SK-N-SH treated with all-trans-retinoic acid at 6 μM for 48 hours (cell line): Measurements from ENCODE around the gene SGPL1.

Source experiments
- ARNTL ChIP-seq: fragments of 450-650 bp; formaldehyde crosslinking; IDR thresholded peaks from 2 replicates; pipeline ENCODE4 v1.5.0; 2020; ENCODE audit warnings: low read depth, mild to moderate bottlenecking, moderate library complexity, borderline replicate concordance
- BACH2 ChIP-seq: fragments of 250-450 bp; sonication (Bioruptor Pico); IDR thresholded peaks from 2 replicates; pipeline ENCODE4 v1.9.0; 2021; ENCODE audit warnings: mild to moderate bottlenecking, borderline replicate concordance
- OSR1 ChIP-seq: fragments of 250-450 bp; sonication (Bioruptor Pico); IDR thresholded peaks from 2 replicates; pipeline ENCODE4 v1.8.0; 2022; ENCODE audit warnings: moderate library complexity, mild to moderate bottlenecking, inconsistent platforms
- PPARA ChIP-seq: fragments of 250-450 bp; sonication (Bioruptor Pico); IDR thresholded peaks from 2 replicates; pipeline ENCODE4 v1.5.0; 2020; ENCODE audit warnings: mild to moderate bottlenecking, borderline replicate concordance
- SNAI2 ChIP-seq: fragments of 250-450 bp; sonication (Bioruptor Pico); IDR thresholded peaks from 2 replicates; pipeline ENCODE4 v1.5.0; 2020; ENCODE audit warnings: mild to moderate bottlenecking, moderate library complexity
- ZFP3 ChIP-seq: fragments of 250-450 bp; sonication (Bioruptor Pico); IDR thresholded peaks from 2 replicates; pipeline ENCODE4 v1.5.0; 2020; ENCODE audit warnings: mild to moderate bottlenecking, moderate library complexity
- ZNF565 ChIP-seq: fragments of 450-650 bp; formaldehyde crosslinking; conservative IDR thresholded peaks from 2 replicates; pipeline ENCODE4 v1.5.0; 2020; ENCODE audit warnings: low read depth, mild to moderate bottlenecking, moderate library complexity
- ZNF8 ChIP-seq: fragments of 450-650 bp; formaldehyde crosslinking; IDR thresholded peaks from 2 replicates; pipeline ENCODE4 v1.5.0; 2020; ENCODE audit warnings: mild to moderate bottlenecking, moderate library complexity
- TF ChIP-seq, protein P1 (sequence below): fragments of 250-450 bp; sonication (Bioruptor Pico); IDR thresholded peaks from 2 replicates; pipeline ENCODE4 v1.8.0; 2020; ENCODE audit warnings: mild to moderate bottlenecking, moderate library complexity, borderline replicate concordance
- TF ChIP-seq, protein P2 (sequence below): fragments of 250-450 bp; sonication (Bioruptor Pico); IDR thresholded peaks from 2 replicates; pipeline ENCODE4 v1.5.1; 2020; ENCODE audit warnings: low read depth, mild to moderate bottlenecking, moderate library complexity

DNA sequence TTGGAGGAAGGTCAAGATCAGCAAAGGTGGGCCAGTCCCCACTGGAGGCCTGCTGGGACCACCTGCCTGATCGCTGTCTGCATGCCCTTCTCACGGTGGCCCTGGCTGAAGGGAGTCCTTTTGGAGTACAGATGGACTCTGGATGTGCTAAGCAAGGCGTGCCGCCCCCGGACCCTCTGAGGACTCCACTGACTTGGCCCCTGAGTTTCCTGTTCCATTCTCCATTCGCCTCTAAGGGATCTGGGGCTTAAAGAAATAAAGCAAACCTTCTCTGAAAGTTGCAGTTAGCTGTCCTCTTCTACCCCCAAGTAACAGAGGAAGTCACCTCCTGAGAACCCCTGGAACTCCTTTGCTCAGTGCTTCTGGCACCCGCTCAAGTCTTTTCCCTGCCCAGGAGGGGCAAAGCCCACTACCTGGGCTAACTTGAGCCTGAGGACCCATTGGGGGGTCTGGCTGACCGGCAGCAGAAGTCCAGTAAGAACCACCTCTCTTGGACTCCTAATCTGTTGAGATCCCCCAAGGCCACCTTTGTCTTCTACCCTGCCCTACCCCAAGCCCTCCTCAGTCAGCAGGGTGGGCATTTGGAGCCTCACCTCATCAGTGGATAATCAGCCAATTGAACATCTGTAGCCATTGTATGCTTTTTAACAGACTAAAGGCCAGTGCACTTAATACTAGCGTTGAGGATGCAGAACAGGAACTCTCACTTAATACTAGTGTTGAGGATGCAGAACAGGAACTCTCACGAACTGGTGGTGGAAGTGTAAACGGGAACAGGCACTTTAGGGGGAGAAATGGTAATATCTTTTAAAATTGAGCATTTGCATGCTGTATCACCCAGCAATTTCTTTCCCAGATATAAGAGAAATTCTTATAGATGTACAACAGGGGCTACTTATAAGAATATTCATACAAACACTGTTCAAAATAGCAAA, 32.7 kb upstream of the SGPL1 start:
- no peak for TF ChIP-seq ARNTL
- no peak for TF ChIP-seq ZFP3
- TF ChIP-seq ZNF565 (CRISPR knock-in tag), result no peak
- TF ChIP-seq, protein P1, sequence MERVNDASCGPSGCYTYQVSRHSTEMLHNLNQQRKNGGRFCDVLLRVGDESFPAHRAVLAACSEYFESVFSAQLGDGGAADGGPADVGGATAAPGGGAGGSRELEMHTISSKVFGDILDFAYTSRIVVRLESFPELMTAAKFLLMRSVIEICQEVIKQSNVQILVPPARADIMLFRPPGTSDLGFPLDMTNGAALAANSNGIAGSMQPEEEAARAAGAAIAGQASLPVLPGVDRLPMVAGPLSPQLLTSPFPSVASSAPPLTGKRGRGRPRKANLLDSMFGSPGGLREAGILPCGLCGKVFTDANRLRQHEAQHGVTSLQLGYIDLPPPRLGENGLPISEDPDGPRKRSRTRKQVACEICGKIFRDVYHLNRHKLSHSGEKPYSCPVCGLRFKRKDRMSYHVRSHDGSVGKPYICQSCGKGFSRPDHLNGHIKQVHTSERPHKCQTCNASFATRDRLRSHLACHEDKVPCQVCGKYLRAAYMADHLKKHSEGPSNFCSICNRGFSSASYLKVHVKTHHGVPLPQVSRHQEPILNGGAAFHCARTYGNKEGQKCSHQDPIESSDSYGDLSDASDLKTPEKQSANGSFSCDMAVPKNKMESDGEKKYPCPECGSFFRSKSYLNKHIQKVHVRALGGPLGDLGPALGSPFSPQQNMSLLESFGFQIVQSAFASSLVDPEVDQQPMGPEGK (CRISPR knock-in tag), result no peak
- TF ChIP-seq BACH2, result no peak
- no peak for TF ChIP-seq SNAI2 (CRISPR knock-in tag)
- no peak for TF ChIP-seq OSR1 (CRISPR knock-in tag)
- TF ChIP-seq, protein P2, sequence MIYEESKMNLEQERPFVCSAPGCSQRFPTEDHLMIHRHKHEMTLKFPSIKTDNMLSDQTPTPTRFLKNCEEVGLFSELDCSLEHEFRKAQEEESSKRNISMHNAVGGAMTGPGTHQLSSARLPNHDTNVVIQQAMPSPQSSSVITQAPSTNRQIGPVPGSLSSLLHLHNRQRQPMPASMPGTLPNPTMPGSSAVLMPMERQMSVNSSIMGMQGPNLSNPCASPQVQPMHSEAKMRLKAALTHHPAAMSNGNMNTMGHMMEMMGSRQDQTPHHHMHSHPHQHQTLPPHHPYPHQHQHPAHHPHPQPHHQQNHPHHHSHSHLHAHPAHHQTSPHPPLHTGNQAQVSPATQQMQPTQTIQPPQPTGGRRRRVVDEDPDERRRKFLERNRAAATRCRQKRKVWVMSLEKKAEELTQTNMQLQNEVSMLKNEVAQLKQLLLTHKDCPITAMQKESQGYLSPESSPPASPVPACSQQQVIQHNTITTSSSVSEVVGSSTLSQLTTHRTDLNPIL, result no peak
- no peak for TF ChIP-seq ZNF8 (CRISPR knock-in tag)
- no peak for TF ChIP-seq PPARA (CRISPR knock-in tag)
